ENCODE results near the gene TTC7B. TPM values are rescaled to one million over a fixed set of nuclear protein-coding genes. Genes with fewer than 3 reads are reported as not detected.
A peak's percentile ranks its signal among the peaks of the same experiment; 100 is the strongest.

The TTC7B gene
- total and polyA plus RNA-seq, 3 experiments from 2014 or later = 1.7 to 5.8 (median 5.2) TPM

DNA sequence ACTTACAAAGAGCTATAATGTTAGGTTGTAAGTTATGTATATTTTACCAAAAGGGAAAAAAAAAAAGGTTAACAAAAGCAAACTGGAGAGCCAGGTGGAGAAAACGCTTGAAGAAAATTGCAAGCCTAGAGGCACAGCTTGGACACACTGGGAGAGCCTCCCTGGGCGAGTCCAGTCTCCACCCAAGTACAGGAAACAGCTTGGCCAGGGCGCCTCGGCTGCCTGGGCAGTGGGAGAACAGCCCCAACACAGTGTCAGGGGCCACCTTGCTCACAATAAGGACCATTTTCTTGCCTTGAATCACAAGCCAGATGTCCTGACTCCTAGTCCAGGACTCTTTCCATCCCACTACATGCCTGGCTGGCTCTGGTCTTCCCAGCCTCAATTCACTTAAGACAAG, 33.3 kb downstream of the TTC7B start:
- H3K4me3 ChIP-seq (ENCODE audit: low read length) = no peak overlapping the region
- DNase-seq = no peak
- Mint-ChIP-seq H3K27me3 (peaks cover 0 to 3% of the 10 kb centered on the region in 2 donors), H3K4me1 (no peaks in the 10 kb centered on the region), H3K36me3 (no peaks in the 10 kb centered on the region), H3K27ac (no peak overlapping the region), H3K9me3 (no peaks in the 10 kb centered on the region), H3K4me3 (no peak overlapping the region)
- CTCF ChIA-PET = no interaction called here
- POLR2A ChIA-PET = no interaction called here
- H3K27me3 ChIP-seq (ENCODE audit: insufficient read depth, low read length, poor library complexity, severe bottlenecking) = no peaks in the 10 kb centered on the region
- no peaks in the 10 kb centered on the region for H3K36me3 ChIP-seq (ENCODE audit: insufficient read depth, low read length)
- H3K27ac ChIP-seq (ENCODE audit: low read depth, low read length) = no peak overlapping the region
- H3K4me1 ChIP-seq (ENCODE audit: insufficient read depth, low read length) = no peaks in the 10 kb centered on the region
- H3K9me3 ChIP-seq (ENCODE audit: low read length) = no peaks in the 10 kb centered on the region

- peak overlapping the region in 1 of 8 donors; percentile 24 for H3K27ac Mint-ChIP-seq
Measured at GRCh38 chr14:90781876-90782275, 34.4 kb downstream of the TTC7B start.

GRCh38 chr14:90781344-90781761, 34.9 kb downstream of the TTC7B start:
- Histone ChIP-seq H3K4me3 (ENCODE audit: low read length) (no peak overlapping the region), H3K27me3 (ENCODE audit: insufficient read depth, low read length, poor library complexity, severe bottlenecking) (no peaks in the 10 kb centered on the region), H3K27ac (ENCODE audit: low read depth, low read length) (no peak overlapping the region), H3K36me3 (ENCODE audit: insufficient read depth, low read length) (no peaks in the 10 kb centered on the region), H3K4me1 (ENCODE audit: insufficient read depth, low read length) (no peaks in the 10 kb centered on the region), H3K9me3 (ENCODE audit: low read length) (no peaks in the 10 kb centered on the region)
- CTCF ChIA-PET = no interaction called here
- H3K27me3 Mint-ChIP-seq = peaks cover 0 to 3% of the 10 kb centered on the region in 2 donors
- no peak overlapping the region for H3K4me3 Mint-ChIP-seq
- H3K9me3 Mint-ChIP-seq = no peaks in the 10 kb centered on the region
- H3K27ac Mint-ChIP-seq = peak overlapping the region in 1 of 8 donors; percentile 24
- H3K4me1 Mint-ChIP-seq = no peaks in the 10 kb centered on the region
- POLR2A ChIA-PET = no interaction called here
- no peak for DNase-seq
- no peaks in the 10 kb centered on the region for H3K36me3 Mint-ChIP-seq

More at GRCh38 chr14:90781876-90782275, 34.4 kb downstream of the TTC7B start:
- peaks cover 0 to 3% of the 10 kb centered on the region in 2 donors for H3K27me3 Mint-ChIP-seq
- H3K9me3 Mint-ChIP-seq = no peaks in the 10 kb centered on the region
- no peaks in the 10 kb centered on the region for H3K36me3 Mint-ChIP-seq
- Histone ChIP-seq H3K27me3 (ENCODE audit: insufficient read depth, low read length, poor library complexity, severe bottlenecking) (no peaks in the 10 kb centered on the region), H3K4me1 (ENCODE audit: insufficient read depth, low read length) (no peaks in the 10 kb centered on the region), H3K36me3 (ENCODE audit: insufficient read depth, low read length) (no peaks in the 10 kb centered on the region), H3K27ac (ENCODE audit: low read depth, low read length) (no peak overlapping the region), H3K4me3 (ENCODE audit: low read length) (no peak overlapping the region), H3K9me3 (ENCODE audit: low read length) (no peaks in the 10 kb centered on the region)
- ChIA-PET POLR2A (no interaction called here), CTCF (no interaction called here)
- H3K4me3 Mint-ChIP-seq = no peak overlapping the region
- H3K4me1 Mint-ChIP-seq = no peaks in the 10 kb centered on the region
- DNase-seq = no peak

- H3K36me3 Mint-ChIP-seq = no peaks in the 10 kb centered on the region
- H3K36me3 ChIP-seq (ENCODE audit: insufficient read depth, low read length) = no peaks in the 10 kb centered on the region
- no peaks in the 10 kb centered on the region for H3K4me1 ChIP-seq (ENCODE audit: insufficient read depth, low read length)
- no peak overlapping the region for H3K27ac ChIP-seq (ENCODE audit: low read depth, low read length)
- no peaks in the 10 kb centered on the region for H3K9me3 Mint-ChIP-seq
- CTCF ChIA-PET = no interaction called here
- peak overlapping the region in 1 of 8 donors; percentile 82 for H3K27ac Mint-ChIP-seq
- no peak overlapping the region for H3K4me3 ChIP-seq (ENCODE audit: low read length)
- POLR2A ChIA-PET = no interaction called here
- H3K9me3 ChIP-seq (ENCODE audit: low read length) = no peaks in the 10 kb centered on the region
- H3K4me3 Mint-ChIP-seq = no peak overlapping the region
- DNase-seq = no peak
- no peaks in the 10 kb centered on the region for H3K27me3 ChIP-seq (ENCODE audit: insufficient read depth, low read length, poor library complexity, severe bottlenecking)
- no peaks in the 10 kb centered on the region for H3K4me1 Mint-ChIP-seq
- H3K27me3 Mint-ChIP-seq = peaks cover 0 to 3% of the 10 kb centered on the region in 2 donors
Measured at GRCh38 chr14:90780519-90780918, 35.7 kb downstream of the TTC7B start.

- no peak overlapping the region for H3K27ac Mint-ChIP-seq
- Histone ChIP-seq H3K36me3 (ENCODE audit: insufficient read depth, low read length) (no peaks in the 10 kb centered on the region), H3K27me3 (ENCODE audit: insufficient read depth, low read length, poor library complexity, severe bottlenecking) (no peaks in the 10 kb centered on the region), H3K4me3 (ENCODE audit: low read length) (no peak overlapping the region), H3K4me1 (ENCODE audit: insufficient read depth, low read length) (no peaks in the 10 kb centered on the region), H3K27ac (ENCODE audit: low read depth, low read length) (no peak overlapping the region), H3K9me3 (ENCODE audit: low read length) (no peaks in the 10 kb centered on the region)
- no peak for DNase-seq
- no peaks in the 10 kb centered on the region for H3K9me3 Mint-ChIP-seq
- H3K4me1 Mint-ChIP-seq = no peaks in the 10 kb centered on the region
- H3K36me3 Mint-ChIP-seq = no peaks in the 10 kb centered on the region
- ChIA-PET CTCF (no interaction called here), POLR2A (no interaction called here)
- peaks cover 0 to 2% of the 10 kb centered on the region in 2 donors for H3K27me3 Mint-ChIP-seq
- no peak overlapping the region for H3K4me3 Mint-ChIP-seq
Measured at GRCh38 chr14:90778571-90779255, 37.5 kb downstream of the TTC7B start.

GRCh38 chr14:90777830-90778485, 38.3 kb downstream of the TTC7B start:
- H3K9me3 Mint-ChIP-seq = no peaks in the 10 kb centered on the region
- no peaks in the 10 kb centered on the region for H3K27me3 ChIP-seq (ENCODE audit: insufficient read depth, low read length, poor library complexity, severe bottlenecking)
- H3K4me1 Mint-ChIP-seq = no peaks in the 10 kb centered on the region
- H3K27ac Mint-ChIP-seq = peak overlapping the region in 1 of 8 donors; percentile 83
- ChIA-PET POLR2A (no interaction called here), CTCF (interaction anchor here (1.2 kb wide), 1 partner anchor 20 kb away, joined by 3 read pairs; no protein-coding TSS in a partner anchor)
- no peak for DNase-seq
- no peaks in the 10 kb centered on the region for H3K4me1 ChIP-seq (ENCODE audit: insufficient read depth, low read length)
- H3K27me3 Mint-ChIP-seq = peaks cover 0 to 2% of the 10 kb centered on the region in 2 donors
- H3K9me3 ChIP-seq (ENCODE audit: low read length) = no peaks in the 10 kb centered on the region
- no peaks in the 10 kb centered on the region for H3K36me3 ChIP-seq (ENCODE audit: insufficient read depth, low read length)
- no peak overlapping the region for H3K4me3 Mint-ChIP-seq
- no peaks in the 10 kb centered on the region for H3K36me3 Mint-ChIP-seq
- no peak overlapping the region for H3K4me3 ChIP-seq (ENCODE audit: low read length)
- H3K27ac ChIP-seq (ENCODE audit: low read depth, low read length) = no peak overlapping the region

GRCh38 chr14:90777358-90777757, 38.9 kb downstream of the TTC7B start:
- no peaks in the 10 kb centered on the region for H3K4me1 Mint-ChIP-seq
- no peak overlapping the region for H3K27ac Mint-ChIP-seq
- no peaks in the 10 kb centered on the region for H3K36me3 Mint-ChIP-seq
- Histone ChIP-seq H3K27ac (ENCODE audit: low read depth, low read length) (no peak overlapping the region), H3K36me3 (ENCODE audit: insufficient read depth, low read length) (no peaks in the 10 kb centered on the region), H3K4me1 (ENCODE audit: insufficient read depth, low read length) (no peaks in the 10 kb centered on the region), H3K4me3 (ENCODE audit: low read length) (no peak overlapping the region), H3K9me3 (ENCODE audit: low read length) (no peaks in the 10 kb centered on the region), H3K27me3 (ENCODE audit: insufficient read depth, low read length, poor library complexity, severe bottlenecking) (no peaks in the 10 kb centered on the region)
- DNase-seq = no peak
- no peaks in the 10 kb centered on the region for H3K9me3 Mint-ChIP-seq
- no peak overlapping the region for H3K4me3 Mint-ChIP-seq
- ChIA-PET CTCF (interaction anchor here (1.2 kb wide), 1 partner anchor 19 kb away, joined by 3 read pairs; no protein-coding TSS in a partner anchor), POLR2A (no interaction called here)
- peaks cover 0 to 2% of the 10 kb centered on the region in 2 donors for H3K27me3 Mint-ChIP-seq

DNA sequence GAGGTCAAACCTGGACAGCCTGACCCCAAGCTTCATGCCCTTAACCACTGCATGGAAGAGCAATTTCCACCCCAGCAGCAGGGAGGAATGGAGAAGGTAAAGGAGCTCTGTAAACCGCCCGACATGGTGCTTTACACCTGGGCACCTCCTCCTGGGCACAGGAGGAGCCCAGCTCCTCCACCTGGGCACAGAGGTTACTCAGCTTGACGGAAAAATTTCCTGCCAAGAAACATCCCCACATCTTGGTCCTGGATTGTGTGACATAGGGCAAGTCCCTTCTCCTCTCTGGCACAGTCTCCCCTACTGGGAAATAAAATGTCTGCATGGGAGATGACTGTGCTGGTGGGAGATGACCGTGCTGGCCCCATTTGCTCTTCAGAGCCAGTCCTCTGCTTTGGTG, 40.8 kb downstream of the TTC7B start:
- H3K9me3 ChIP-seq (ENCODE audit: low read length) = no peaks in the 10 kb centered on the region
- Mint-ChIP-seq H3K36me3 (no peaks in the 10 kb centered on the region), H3K4me3 (no peak overlapping the region), H3K27me3 (no peaks in the 10 kb centered on the region), H3K4me1 (no peaks in the 10 kb centered on the region), H3K27ac (no peak overlapping the region), H3K9me3 (no peaks in the 10 kb centered on the region)
- H3K4me1 ChIP-seq (ENCODE audit: insufficient read depth, low read length) = no peaks in the 10 kb centered on the region
- POLR2A ChIA-PET = no interaction called here
- H3K27ac ChIP-seq (ENCODE audit: low read depth, low read length) = no peak overlapping the region
- DNase-seq = no peak
- CTCF ChIA-PET = no interaction called here
- no peak overlapping the region for H3K4me3 ChIP-seq (ENCODE audit: low read length)
- H3K36me3 ChIP-seq (ENCODE audit: insufficient read depth, low read length) = no peaks in the 10 kb centered on the region
- no peaks in the 10 kb centered on the region for H3K27me3 ChIP-seq (ENCODE audit: insufficient read depth, low read length, poor library complexity, severe bottlenecking)
